ENCODE results near the gene PTPRQ. TPM values are rescaled to one million over a fixed set of nuclear protein-coding genes. Genes with fewer than 3 reads are reported as not detected.

Gene PTPRQ
- total and polyA plus RNA-seq, 2 of the 8 experiments (the other 6 are each of a cell fraction or from before 2014, with no cell fraction given), result not detected

DNA sequence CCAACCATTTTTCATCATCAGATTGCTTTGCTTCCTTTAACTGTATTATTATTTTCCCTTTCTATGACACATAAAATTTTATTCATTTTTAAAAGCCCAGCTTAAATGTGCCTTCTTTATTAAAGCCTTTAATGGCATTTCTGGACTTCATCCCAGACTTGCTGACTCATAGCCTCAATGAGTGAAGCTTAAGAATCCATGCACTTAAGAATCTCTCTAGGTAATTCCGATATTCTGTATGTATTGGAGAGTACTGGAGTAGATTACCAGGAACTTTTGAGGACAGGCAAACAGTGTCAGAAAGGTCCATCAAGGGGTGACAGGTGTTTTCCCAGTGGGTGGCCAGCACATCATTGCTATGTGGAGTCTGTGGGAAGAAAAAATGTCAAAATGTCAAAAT, 107.9 kb downstream of the PTPRQ start:
- Histone ChIP-seq H2AFZ (ENCODE audit: low read length) (no peak overlapping the region), H2BK15ac (ENCODE audit: low read length) (no peak overlapping the region), H3K23me2 (ENCODE audit: low read depth, low read length) (no peaks in the 10 kb centered on the region), H3K18ac (ENCODE audit: extremely low read depth, low read length) (no peak overlapping the region), H4K5ac (ENCODE audit: insufficient read length, low read depth, low read length) (no peak overlapping the region), H3K4me2 (ENCODE audit: insufficient read depth in 1 of 2, low read depth in 2 of 2, low read length in 2 of 2) (no peak overlapping the region), H3K23ac (ENCODE audit: insufficient read length) (no peak overlapping the region), H2BK120ac (replicated peaks; ENCODE audit: low read depth, low read length) (no peak overlapping the region), H3K9me3 (ENCODE audit: insufficient read depth in 2 of 2, low read depth in 1 of 2, low read length in 1 of 2) (no peaks in the 10 kb centered on the region), H3K14ac (ENCODE audit: insufficient read length) (no peak overlapping the region), H4K20me1 (replicated peaks in 1 of 2; ENCODE audit: control insufficient read depth in 1 of 2, insufficient read depth in 2 of 2, low read length in 2 of 2) (no peaks in the 10 kb centered on the region), H3K4ac (replicated peaks; ENCODE audit: insufficient read length, low read depth, low read length) (no peak overlapping the region), H2BK5ac (ENCODE audit: low read depth, low read length) (no peak overlapping the region), H3K79me1 (ENCODE audit: low read depth, low read length) (no peaks in the 10 kb centered on the region), H3K4me3 (ENCODE audit: extremely low read depth in 1 of 4, insufficient read depth in 2 of 4, low read depth in 3 of 4, low read length in 4 of 4) (no peak overlapping the region), H4K8ac (ENCODE audit: extremely low read depth, insufficient read depth, low read length) (no peak overlapping the region), H3K56ac (replicated peaks; ENCODE audit: insufficient read length, low read depth, low read length) (no peak overlapping the region), H3K79me2 (ENCODE audit: control insufficient read depth in 1 of 2, insufficient read depth in 2 of 2, low read length in 2 of 2) (no peaks in the 10 kb centered on the region), H3K27ac (ENCODE audit: low read depth, low read length) (no peak overlapping the region), H4K91ac (replicated peaks; ENCODE audit: insufficient read length, low read length) (no peak overlapping the region), H3K4me1 (replicated peaks in 1 of 4; ENCODE audit: control insufficient read depth in 3 of 4, insufficient read depth in 4 of 4, low read length in 3 of 4) (no peaks in the 10 kb centered on the region), H2BK20ac (ENCODE audit: low read length) (no peak overlapping the region), H2BK12ac (ENCODE audit: low read depth, low read length) (no peak overlapping the region), H3K36me3 (ENCODE audit: control insufficient read depth in 2 of 4, insufficient read depth in 4 of 4, low read length in 3 of 4) (no peaks in the 10 kb centered on the region), H3K27me3 (replicated peaks in 1 of 4; ENCODE audit: control insufficient read depth in 3 of 4, extremely low read depth in 1 of 4, insufficient read depth in 3 of 4, low read length in 3 of 4) (no peaks in the 10 kb centered on the region), H3K9ac (replicated peaks in 1 of 4; ENCODE audit: extremely low read depth in 1 of 4, low read depth in 3 of 4, low read length in 3 of 4) (no peak overlapping the region), H2AK5ac (ENCODE audit: low read depth, low read length) (no peak overlapping the region)
- no peak for FAIRE-seq
- DNase-seq (ENCODE audit: low read depth in 1 of 2, low spot score in 2 of 2), result no peak
- CTCF ChIA-PET (ENCODE audit: partially characterized antibody), result interaction anchor here (0.7 kb wide), 1 partner anchor 50 kb away, joined by 3 read pairs; no protein-coding TSS in a partner anchor
- POLR2A ChIA-PET (ENCODE audit: partially characterized antibody), result no interaction called here
- WGBS, 2 experiments (ENCODE audit: extremely low coverage in 1 of 2, insufficient coverage in 1 of 2, insufficient read length in 1 of 2, insufficient replicate concordance in 2 of 2, low coverage in 1 of 2, low lambda C conversion rate in 2 of 2, missing lambda C conversion rate in 1 of 2), result 93% methylated on average over 1 of the region's 1 CpG; no CpG with 5 or more reads in 1 of the 2 experiments
- TF ChIP-seq SP2 (IDR thresholded peaks at IDR 0.05; ENCODE audit: low read length) (no peak), SAP30 (IDR thresholded peaks at IDR 0.05; ENCODE audit: insufficient read depth, insufficient replicate concordance, low read length) (no peak), RXRA (IDR thresholded peaks at IDR 0.05; ENCODE audit: insufficient read depth, low read depth, low read length) (no peak), HDAC6 (IDR thresholded peaks at IDR 0.05; ENCODE audit: low read depth, low read length) (no peak), RNF2 (IDR thresholded peaks at IDR 0.05; ENCODE audit: borderline replicate concordance, low read depth, low read length, missing control alignments, poor library complexity, severe bottlenecking) (no peak), ZNF274 (IDR thresholded peaks at IDR 0.05; ENCODE audit: borderline replicate concordance, extremely low read depth, low read length) (no peak), TEAD4 (IDR thresholded peaks at IDR 0.05; ENCODE audit: low read depth, low read length) (no peak), SIX5 (IDR thresholded peaks at IDR 0.05; ENCODE audit: low read depth, low read length) (no peak)
- TF ChIP-seq, protein P1, sequence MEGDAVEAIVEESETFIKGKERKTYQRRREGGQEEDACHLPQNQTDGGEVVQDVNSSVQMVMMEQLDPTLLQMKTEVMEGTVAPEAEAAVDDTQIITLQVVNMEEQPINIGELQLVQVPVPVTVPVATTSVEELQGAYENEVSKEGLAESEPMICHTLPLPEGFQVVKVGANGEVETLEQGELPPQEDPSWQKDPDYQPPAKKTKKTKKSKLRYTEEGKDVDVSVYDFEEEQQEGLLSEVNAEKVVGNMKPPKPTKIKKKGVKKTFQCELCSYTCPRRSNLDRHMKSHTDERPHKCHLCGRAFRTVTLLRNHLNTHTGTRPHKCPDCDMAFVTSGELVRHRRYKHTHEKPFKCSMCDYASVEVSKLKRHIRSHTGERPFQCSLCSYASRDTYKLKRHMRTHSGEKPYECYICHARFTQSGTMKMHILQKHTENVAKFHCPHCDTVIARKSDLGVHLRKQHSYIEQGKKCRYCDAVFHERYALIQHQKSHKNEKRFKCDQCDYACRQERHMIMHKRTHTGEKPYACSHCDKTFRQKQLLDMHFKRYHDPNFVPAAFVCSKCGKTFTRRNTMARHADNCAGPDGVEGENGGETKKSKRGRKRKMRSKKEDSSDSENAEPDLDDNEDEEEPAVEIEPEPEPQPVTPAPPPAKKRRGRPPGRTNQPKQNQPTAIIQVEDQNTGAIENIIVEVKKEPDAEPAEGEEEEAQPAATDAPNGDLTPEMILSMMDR (IDR thresholded peaks at IDR 0.05; ENCODE audit: control extremely low read depth in 1 of 3, insufficient read depth in 1 of 3, low read depth in 1 of 3, low read length in 3 of 3), result no peak
- TF ChIP-seq, protein P2, sequence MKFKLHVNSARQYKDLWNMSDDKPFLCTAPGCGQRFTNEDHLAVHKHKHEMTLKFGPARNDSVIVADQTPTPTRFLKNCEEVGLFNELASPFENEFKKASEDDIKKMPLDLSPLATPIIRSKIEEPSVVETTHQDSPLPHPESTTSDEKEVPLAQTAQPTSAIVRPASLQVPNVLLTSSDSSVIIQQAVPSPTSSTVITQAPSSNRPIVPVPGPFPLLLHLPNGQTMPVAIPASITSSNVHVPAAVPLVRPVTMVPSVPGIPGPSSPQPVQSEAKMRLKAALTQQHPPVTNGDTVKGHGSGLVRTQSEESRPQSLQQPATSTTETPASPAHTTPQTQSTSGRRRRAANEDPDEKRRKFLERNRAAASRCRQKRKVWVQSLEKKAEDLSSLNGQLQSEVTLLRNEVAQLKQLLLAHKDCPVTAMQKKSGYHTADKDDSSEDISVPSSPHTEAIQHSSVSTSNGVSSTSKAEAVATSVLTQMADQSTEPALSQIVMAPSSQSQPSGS (IDR thresholded peaks at IDR 0.05; ENCODE audit: low read length), result no peak

All from H1 (cell line).